ENCODE measurements around the gene DRD5. TPM values are rescaled to one million over a fixed set of nuclear protein-coding genes. Genes with fewer than 3 reads are reported as not detected.

Gene DRD5
- total RNA-seq, 1 donor from 2014 or later: not detected

DNA sequence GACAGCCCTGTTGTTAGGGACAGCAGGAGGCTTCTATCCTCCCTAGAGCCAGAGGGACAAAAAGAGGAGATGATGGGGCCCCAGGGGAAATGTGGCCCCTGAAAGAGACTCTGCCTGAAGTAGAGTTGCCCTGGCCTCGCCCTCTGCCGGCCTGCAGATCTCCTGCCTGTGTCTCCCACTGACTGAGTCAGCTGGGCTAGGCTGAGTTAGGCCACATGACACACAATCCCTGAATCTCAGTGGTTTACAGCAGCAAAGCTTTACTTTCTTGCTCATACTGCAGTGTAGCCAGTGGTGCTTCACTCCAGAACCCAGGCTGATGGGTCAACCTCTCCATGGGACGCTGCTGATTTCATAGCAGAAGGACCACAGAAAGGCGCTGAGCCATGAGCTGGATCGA lies 23.5 kb downstream of the DRD5 start:
- H3K4me1 ChIP-seq (ENCODE audit: insufficient read depth, low read length): no peaks in the 10 kb centered on the region
- TF ChIP-seq, protein P1, sequence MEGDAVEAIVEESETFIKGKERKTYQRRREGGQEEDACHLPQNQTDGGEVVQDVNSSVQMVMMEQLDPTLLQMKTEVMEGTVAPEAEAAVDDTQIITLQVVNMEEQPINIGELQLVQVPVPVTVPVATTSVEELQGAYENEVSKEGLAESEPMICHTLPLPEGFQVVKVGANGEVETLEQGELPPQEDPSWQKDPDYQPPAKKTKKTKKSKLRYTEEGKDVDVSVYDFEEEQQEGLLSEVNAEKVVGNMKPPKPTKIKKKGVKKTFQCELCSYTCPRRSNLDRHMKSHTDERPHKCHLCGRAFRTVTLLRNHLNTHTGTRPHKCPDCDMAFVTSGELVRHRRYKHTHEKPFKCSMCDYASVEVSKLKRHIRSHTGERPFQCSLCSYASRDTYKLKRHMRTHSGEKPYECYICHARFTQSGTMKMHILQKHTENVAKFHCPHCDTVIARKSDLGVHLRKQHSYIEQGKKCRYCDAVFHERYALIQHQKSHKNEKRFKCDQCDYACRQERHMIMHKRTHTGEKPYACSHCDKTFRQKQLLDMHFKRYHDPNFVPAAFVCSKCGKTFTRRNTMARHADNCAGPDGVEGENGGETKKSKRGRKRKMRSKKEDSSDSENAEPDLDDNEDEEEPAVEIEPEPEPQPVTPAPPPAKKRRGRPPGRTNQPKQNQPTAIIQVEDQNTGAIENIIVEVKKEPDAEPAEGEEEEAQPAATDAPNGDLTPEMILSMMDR (IDR thresholded peaks at IDR 0.05; ENCODE audit: insufficient read depth, low read depth, low read length): no peak
- no peak for TF ChIP-seq EZH2 (IDR thresholded peaks at IDR 0.05; ENCODE audit: insufficient read depth, low read length)
- no peak overlapping the region for H3K4me3 Mint-ChIP-seq (ENCODE audit: unreplicated experiment)
- H2AFZ ChIP-seq (ENCODE audit: low read depth, low read length): no peak overlapping the region
- H3K9me3 Mint-ChIP-seq (ENCODE audit: unreplicated experiment): no peaks in the 10 kb centered on the region
- H3K27me3 ChIP-seq (ENCODE audit: insufficient read depth, low read length): no peaks in the 10 kb centered on the region
- no peak overlapping the region for H3K4me3 ChIP-seq (ENCODE audit: insufficient read depth, low read depth, low read length)
- no peaks in the 10 kb centered on the region for H3K36me3 ChIP-seq (ENCODE audit: insufficient read depth, low read length)
- no peak for FAIRE-seq
- peaks cover 3% of the 10 kb centered on the region for H3K9me3 ChIP-seq (ENCODE audit: insufficient read depth, low read depth, low read length)
- peaks cover 20% of the 10 kb centered on the region for H3K27me3 Mint-ChIP-seq (ENCODE audit: low read depth, unreplicated experiment)
- no peak overlapping the region for H3K27ac ChIP-seq (ENCODE audit: low read depth, low read length)
- H3K27ac Mint-ChIP-seq (ENCODE audit: unreplicated experiment): no peak overlapping the region
- no peaks in the 10 kb centered on the region for H3K36me3 Mint-ChIP-seq (ENCODE audit: low read depth, unreplicated experiment)
- no peak for DNase-seq (ENCODE audit: low read depth)
- H3K79me2 ChIP-seq (ENCODE audit: insufficient read depth, low read length): no peaks in the 10 kb centered on the region
- H4K20me1 ChIP-seq (ENCODE audit: insufficient read depth, low read length): no peaks in the 10 kb centered on the region
- no peaks in the 10 kb centered on the region for H3K4me1 Mint-ChIP-seq (ENCODE audit: low read depth, unreplicated experiment)
- H3K9ac ChIP-seq (ENCODE audit: low read length): no peak overlapping the region
- no peak overlapping the region for H3K4me2 ChIP-seq (ENCODE audit: low read length)

DNA sequence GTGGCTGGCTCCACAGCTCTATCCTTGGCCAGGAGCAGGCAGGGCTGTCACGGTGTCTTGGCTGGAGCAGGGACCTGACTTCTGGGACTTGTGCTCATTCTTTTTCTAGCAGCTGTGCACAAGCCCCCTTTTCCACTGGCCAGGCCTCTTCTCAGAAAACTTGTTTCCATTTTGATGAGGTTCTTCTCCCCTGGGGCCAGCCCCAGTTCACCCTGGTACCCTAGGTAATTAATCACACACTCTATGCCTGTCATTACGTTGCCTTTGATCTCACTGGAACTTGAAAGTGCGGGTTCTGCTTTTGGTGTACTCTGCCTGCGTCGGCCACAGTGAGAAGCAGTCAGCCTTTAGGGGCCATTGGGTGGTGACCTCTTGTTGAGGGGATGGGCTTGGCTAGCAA lies 26.6 kb downstream of the DRD5 start:
- no peaks in the 10 kb centered on the region for H3K79me2 ChIP-seq (ENCODE audit: insufficient read depth, low read length)
- TF ChIP-seq, protein P1 (IDR thresholded peaks at IDR 0.05; ENCODE audit: insufficient read depth, low read depth, low read length): no peak
- TF ChIP-seq EZH2 (IDR thresholded peaks at IDR 0.05; ENCODE audit: insufficient read depth, low read length): no peak
- no peaks in the 10 kb centered on the region for H3K27me3 ChIP-seq (ENCODE audit: insufficient read depth, low read length)
- no peak overlapping the region for H3K9ac ChIP-seq (ENCODE audit: low read length)
- H4K20me1 ChIP-seq (ENCODE audit: insufficient read depth, low read length): no peaks in the 10 kb centered on the region
- H3K4me3 Mint-ChIP-seq (ENCODE audit: unreplicated experiment): no peak overlapping the region
- no peaks in the 10 kb centered on the region for H3K36me3 Mint-ChIP-seq (ENCODE audit: low read depth, unreplicated experiment)
- no peaks in the 10 kb centered on the region for H3K36me3 ChIP-seq (ENCODE audit: insufficient read depth, low read length)
- no peak overlapping the region for H3K27ac Mint-ChIP-seq (ENCODE audit: unreplicated experiment)
- H3K4me3 ChIP-seq (ENCODE audit: insufficient read depth, low read depth, low read length): no peak overlapping the region
- no peaks in the 10 kb centered on the region for H3K4me1 ChIP-seq (ENCODE audit: insufficient read depth, low read length)
- peaks cover 6% of the 10 kb centered on the region for H3K9me3 ChIP-seq (ENCODE audit: insufficient read depth, low read depth, low read length)
- H3K27ac ChIP-seq (ENCODE audit: low read depth, low read length): no peak overlapping the region
- DNase-seq (ENCODE audit: low read depth) (no peak), FAIRE-seq (no peak)
- H3K4me2 ChIP-seq (ENCODE audit: low read length): no peak overlapping the region
- H2AFZ ChIP-seq (ENCODE audit: low read depth, low read length): no peak overlapping the region
- H3K27me3 Mint-ChIP-seq (ENCODE audit: low read depth, unreplicated experiment): peaks cover 8% of the 10 kb centered on the region
- H3K9me3 Mint-ChIP-seq (ENCODE audit: unreplicated experiment): no peaks in the 10 kb centered on the region
- peaks cover 2% of the 10 kb centered on the region for H3K4me1 Mint-ChIP-seq (ENCODE audit: low read depth, unreplicated experiment)

DNA sequence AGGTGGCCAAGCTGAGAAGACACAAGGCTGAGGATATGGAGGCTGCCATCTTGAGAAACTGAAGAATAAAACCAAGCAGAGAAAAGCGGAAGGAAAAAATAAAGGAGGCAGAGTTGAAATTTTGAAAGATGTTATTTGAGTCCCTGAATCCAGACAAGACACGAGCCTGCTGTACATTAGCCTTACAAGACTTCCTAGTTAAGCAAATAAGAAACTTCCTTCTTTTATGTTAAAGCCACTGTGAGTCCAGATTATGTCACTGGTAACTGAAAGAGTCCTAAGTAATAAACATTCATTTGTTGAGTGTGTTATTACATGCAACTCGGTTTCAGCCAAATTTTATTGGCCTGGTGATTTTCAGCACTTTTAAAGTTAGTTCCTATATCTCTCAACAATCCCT lies 30.4 kb downstream of the DRD5 start:
- Histone ChIP-seq H3K4me3 (ENCODE audit: insufficient read depth, low read depth, low read length) (no peak overlapping the region), H3K9me3 (ENCODE audit: insufficient read depth, low read depth, low read length) (peaks cover 6% of the 10 kb centered on the region), H3K27me3 (ENCODE audit: insufficient read depth, low read length) (no peaks in the 10 kb centered on the region), H3K79me2 (ENCODE audit: insufficient read depth, low read length) (no peaks in the 10 kb centered on the region), H3K36me3 (ENCODE audit: insufficient read depth, low read length) (no peaks in the 10 kb centered on the region), H3K4me2 (ENCODE audit: low read length) (no peak overlapping the region), H4K20me1 (ENCODE audit: insufficient read depth, low read length) (no peaks in the 10 kb centered on the region), H2AFZ (ENCODE audit: low read depth, low read length) (no peak overlapping the region), H3K4me1 (ENCODE audit: insufficient read depth, low read length) (no peaks in the 10 kb centered on the region), H3K27ac (ENCODE audit: low read depth, low read length) (no peak overlapping the region), H3K9ac (ENCODE audit: low read length) (no peak overlapping the region)
- Mint-ChIP-seq H3K27ac (ENCODE audit: unreplicated experiment) (no peak overlapping the region), H3K4me1 (ENCODE audit: low read depth, unreplicated experiment) (peaks cover 2% of the 10 kb centered on the region), H3K36me3 (ENCODE audit: low read depth, unreplicated experiment) (no peaks in the 10 kb centered on the region), H3K9me3 (ENCODE audit: unreplicated experiment) (peaks cover 2% of the 10 kb centered on the region), H3K4me3 (ENCODE audit: unreplicated experiment) (no peak overlapping the region), H3K27me3 (ENCODE audit: low read depth, unreplicated experiment) (peaks cover 13% of the 10 kb centered on the region)
- FAIRE-seq (no peak), DNase-seq (ENCODE audit: low read depth) (no peak)
- TF ChIP-seq EZH2 (IDR thresholded peaks at IDR 0.05; ENCODE audit: insufficient read depth, low read length): no peak
- TF ChIP-seq, protein P1 (IDR thresholded peaks at IDR 0.05; ENCODE audit: insufficient read depth, low read depth, low read length): no peak
